GM10266 (cell line): ENCODE measurements around the gene TBX5.

Source experiments
- DNase-seq: peaks from one replicate; pipeline ENCODE4 v3.0.0; 2012; ENCODE audit errors: extremely low spot score
- CTCF ChIP-seq: IDR thresholded peaks from 2 replicates; pipeline ENCODE4 v1.5.1; 2012; ENCODE audit warnings: mild to moderate bottlenecking, low read depth; ENCODE audit not compliant: control insufficient read depth, insufficient read depth; ENCODE audit errors: missing control alignments

The TBX5 gene

DNA sequence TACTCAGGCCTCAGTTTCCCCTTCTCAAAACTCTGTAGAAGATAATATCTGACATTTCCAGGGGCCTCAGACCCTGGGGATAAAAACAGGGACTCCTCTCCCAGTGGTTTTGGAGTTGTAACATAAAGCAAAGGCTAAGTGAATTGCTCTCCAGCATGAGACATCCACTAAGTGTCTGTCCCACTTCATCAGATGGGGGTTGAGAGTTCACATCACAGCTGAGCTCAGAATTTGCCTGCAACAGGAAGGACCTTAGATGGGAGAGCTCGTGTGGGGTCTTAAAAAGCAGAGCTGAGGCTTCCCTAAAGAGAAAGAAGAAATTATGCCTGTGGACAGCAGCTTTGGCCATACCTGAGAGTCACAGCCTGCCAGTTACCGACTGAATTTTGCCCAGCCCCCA, 61.1 kb downstream of the TBX5 start:
- TF ChIP-seq CTCF: no peak
- DNase-seq: no peak

DNA sequence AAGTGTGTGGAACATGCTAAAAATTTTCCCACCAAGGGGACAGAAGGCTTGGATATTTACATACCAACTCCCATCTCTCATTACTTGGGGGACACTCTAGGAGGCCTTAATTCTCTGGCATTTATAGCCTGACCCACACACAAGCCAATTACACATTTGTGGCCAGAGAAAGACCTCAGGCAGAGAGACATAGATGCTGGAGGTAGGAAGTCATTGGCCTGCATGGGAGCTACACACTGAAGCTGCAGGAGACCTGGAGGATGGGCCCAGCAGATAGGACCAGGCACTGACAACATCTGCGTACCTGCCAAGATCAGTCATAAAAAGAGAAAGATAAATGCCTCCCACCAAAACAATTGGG, 61.7 kb downstream of the TBX5 start:
- no peak for DNase-seq
- TF ChIP-seq CTCF: no peak

- no peak for TF ChIP-seq CTCF
- DNase-seq: no peak
Measured at GRCh38 chr12:114343585-114344302, 62.2 kb downstream of the TBX5 start.

GRCh38 chr12:114342656-114343055, 63.3 kb downstream of the TBX5 start:
- DNase-seq: no peak
- no peak for TF ChIP-seq CTCF

DNA sequence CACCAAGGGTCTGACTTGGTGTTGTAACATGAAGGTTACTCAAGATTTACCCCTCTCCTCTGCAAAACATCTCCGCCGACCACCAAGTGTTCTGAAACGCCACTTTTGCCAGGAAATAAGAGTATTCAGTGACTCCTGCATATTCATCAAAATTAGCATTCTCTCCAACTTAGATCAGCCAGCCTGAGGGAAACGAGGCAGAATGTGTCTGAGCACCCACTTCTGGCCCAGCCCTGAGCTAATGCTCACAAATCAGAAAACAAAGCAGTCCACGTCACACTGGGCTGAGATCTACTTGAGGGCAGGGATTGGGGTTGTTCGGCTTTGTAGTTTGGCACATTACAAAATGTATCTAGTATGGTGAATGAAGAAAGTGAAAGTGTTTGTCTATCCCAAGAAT, 64.3 kb downstream of the TBX5 start:
- no peak for TF ChIP-seq CTCF

GRCh38 chr12:114340231-114340630, 65.7 kb downstream of the TBX5 start:
- TF ChIP-seq CTCF: no peak
- no peak for DNase-seq

More for the DNA sequence above, 64.3 kb downstream of the TBX5 start:
- DNase-seq: no peak

GRCh38 chr12:114339626-114340025, 66.3 kb downstream of the TBX5 start:
- no peak for DNase-seq
- TF ChIP-seq CTCF: no peak
